Activated T-cell treated with anti-CD3 and anti-CD28 coated beads, Interleukin-2, amount 50 U/mL, for 24 hours (primary cell): ENCODE results near the gene ALDH1L1.

ENCODE experiments used
- DNase-seq: peaks from one replicate; pipeline ENCODE4 v3.0.0-alpha.2; 2020
- H3K27ac Mint-ChIP-seq: 2 replicates; pipeline ENCODE4 v1.8.0; 2020; ENCODE audit warnings: mild to moderate bottlenecking, mixed read lengths
- H3K27me3 Mint-ChIP-seq: 2 replicates; pipeline ENCODE4 v1.8.0; 2020; ENCODE audit warnings: mixed read lengths
- H3K36me3 Mint-ChIP-seq: 2 replicates; pipeline ENCODE4 v1.8.0; 2020; ENCODE audit warnings: low read depth, mixed read lengths
- H3K4me1 Mint-ChIP-seq: 2 replicates; pipeline ENCODE4 v1.8.0; 2020; ENCODE audit warnings: low read depth, mixed read lengths
- H3K4me3 Mint-ChIP-seq: 2 replicates; pipeline ENCODE4 v1.8.0; 2020; ENCODE audit warnings: mild to moderate bottlenecking, moderate library complexity, mixed read lengths
- H3K9me3 Mint-ChIP-seq: 2 replicates; pipeline ENCODE4 v1.8.0; 2020; ENCODE audit warnings: mixed read lengths

Gene ALDH1L1

DNA sequence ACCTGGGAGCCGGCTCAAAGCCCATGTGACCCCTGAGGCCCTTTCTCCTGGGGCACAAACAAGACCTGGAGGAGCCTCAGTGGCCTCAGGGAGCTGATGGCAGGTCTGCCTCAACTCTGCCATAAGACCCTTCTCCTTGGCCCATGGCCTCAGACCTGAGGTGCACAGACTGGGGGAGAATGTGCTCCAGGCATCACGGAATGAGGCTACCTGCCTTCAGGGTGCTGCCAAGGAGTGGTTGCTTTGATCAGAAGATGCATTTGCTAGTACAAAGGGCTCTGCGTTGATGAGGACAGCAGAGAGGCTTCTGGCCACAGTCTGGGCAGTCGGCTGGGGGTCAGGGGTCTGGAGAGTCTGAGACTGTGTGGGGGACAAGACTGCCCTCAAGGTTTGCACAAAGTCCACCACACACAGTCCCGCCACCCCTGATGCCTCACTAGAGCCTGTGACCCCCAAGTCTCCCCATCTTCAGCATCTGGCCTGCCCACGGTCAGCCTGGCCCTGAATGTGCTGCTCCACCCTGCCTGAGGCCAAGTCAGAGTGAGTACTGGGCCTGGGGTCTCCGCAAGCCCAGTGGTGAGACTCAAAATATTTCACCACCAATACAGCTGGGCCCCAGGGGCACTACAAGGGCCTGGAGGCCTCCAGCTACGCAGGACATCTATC, 26.6 kb downstream of the ALDH1L1 start:
- Mint-ChIP-seq H3K4me1 (no peaks in the 10 kb centered on the region), H3K36me3 (no peaks in the 10 kb centered on the region), H3K27ac (no peak overlapping the region), H3K4me3 (no peak overlapping the region), H3K9me3 (no peaks in the 10 kb centered on the region), H3K27me3 (no peaks in the 10 kb centered on the region)
- no peak for DNase-seq

- Mint-ChIP-seq H3K4me3 (no peak overlapping the region), H3K27me3 (no peaks in the 10 kb centered on the region)
- no peak for DNase-seq
Measured at GRCh38 chr3:126152901-126153694, 27.3 kb downstream of the ALDH1L1 start.

DNA sequence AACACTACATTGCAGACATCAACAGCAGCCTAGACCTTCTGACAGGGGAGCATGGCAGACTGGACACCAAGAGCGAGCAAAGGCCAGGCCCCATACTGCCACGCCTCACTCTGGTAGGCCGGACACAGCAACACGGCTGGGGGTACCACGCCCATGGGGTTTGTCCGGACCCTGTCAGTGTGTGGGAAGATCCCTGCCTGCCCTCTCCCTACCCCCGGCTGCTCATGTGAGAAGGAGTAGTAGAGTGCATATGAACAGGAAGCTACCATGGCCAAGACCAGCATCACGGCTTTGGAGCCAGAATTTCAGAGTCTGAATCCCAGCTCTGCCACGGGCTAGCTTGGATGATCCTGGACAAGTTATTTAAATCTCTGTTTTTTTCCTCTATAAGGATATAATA, 27.9 kb downstream of the ALDH1L1 start:
- H3K36me3 Mint-ChIP-seq = no peaks in the 10 kb centered on the region

More at GRCh38 chr3:126152901-126153694, 27.3 kb downstream of the ALDH1L1 start:
- Mint-ChIP-seq H3K4me1 (no peaks in the 10 kb centered on the region), H3K27ac (no peak overlapping the region), H3K36me3 (no peaks in the 10 kb centered on the region), H3K9me3 (no peaks in the 10 kb centered on the region)

DNA sequence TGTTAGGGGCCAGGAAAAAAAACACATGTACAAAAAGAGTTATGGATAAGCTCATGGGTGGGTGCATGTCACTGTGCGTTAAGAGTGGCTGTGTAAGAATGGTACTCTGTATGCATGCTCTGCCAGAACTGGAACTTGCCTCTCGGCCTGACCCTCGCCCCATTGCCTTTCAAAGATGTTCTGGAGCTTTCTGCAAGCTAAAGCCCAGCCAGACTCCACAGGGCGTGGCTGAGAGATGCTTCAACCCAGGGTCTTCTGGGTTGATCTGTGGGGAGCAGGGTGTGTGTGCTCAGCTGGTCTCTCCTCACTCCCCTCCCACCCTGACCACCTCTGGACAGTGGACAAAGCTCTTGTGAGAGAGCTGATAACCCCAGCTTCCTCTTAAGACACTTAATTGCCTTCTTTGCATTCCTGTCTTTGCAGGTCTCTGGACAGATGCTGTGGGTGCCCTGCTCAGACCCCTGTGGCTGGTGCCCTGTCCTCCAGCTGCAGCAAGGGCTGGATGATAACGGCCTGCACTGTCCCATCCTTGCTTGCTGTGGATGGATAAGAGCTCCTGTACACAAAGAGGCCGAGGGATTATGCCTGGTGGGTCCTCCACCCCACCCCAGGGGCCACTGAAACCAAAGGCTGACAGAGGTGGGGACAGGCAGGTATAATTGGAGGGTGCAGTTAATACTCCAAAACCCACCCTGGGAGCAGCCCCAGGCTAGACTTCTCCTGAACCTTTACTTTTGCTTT, 28.7 kb downstream of the ALDH1L1 start:
- H3K36me3 Mint-ChIP-seq = no peaks in the 10 kb centered on the region
- H3K4me1 Mint-ChIP-seq = no peaks in the 10 kb centered on the region
- no peaks in the 10 kb centered on the region for H3K9me3 Mint-ChIP-seq
- no peak overlapping the region for H3K27ac Mint-ChIP-seq
- DNase-seq = no peak
- no peaks in the 10 kb centered on the region for H3K27me3 Mint-ChIP-seq
- H3K4me3 Mint-ChIP-seq = no peak overlapping the region

More for the DNA sequence above, 27.9 kb downstream of the ALDH1L1 start:
- Mint-ChIP-seq H3K4me3 (no peak overlapping the region), H3K4me1 (no peaks in the 10 kb centered on the region), H3K27ac (no peak overlapping the region), H3K9me3 (no peaks in the 10 kb centered on the region), H3K27me3 (no peaks in the 10 kb centered on the region)
- DNase-seq = no peak

GRCh38 chr3:126149960-126150515, 30.3 kb downstream of the ALDH1L1 start:
- Mint-ChIP-seq H3K36me3 (no peaks in the 10 kb centered on the region), H3K27me3 (no peaks in the 10 kb centered on the region), H3K4me3 (no peak overlapping the region), H3K9me3 (no peaks in the 10 kb centered on the region), H3K27ac (no peak overlapping the region), H3K4me1 (no peaks in the 10 kb centered on the region)
- peak; percentile 15 for DNase-seq

DNA sequence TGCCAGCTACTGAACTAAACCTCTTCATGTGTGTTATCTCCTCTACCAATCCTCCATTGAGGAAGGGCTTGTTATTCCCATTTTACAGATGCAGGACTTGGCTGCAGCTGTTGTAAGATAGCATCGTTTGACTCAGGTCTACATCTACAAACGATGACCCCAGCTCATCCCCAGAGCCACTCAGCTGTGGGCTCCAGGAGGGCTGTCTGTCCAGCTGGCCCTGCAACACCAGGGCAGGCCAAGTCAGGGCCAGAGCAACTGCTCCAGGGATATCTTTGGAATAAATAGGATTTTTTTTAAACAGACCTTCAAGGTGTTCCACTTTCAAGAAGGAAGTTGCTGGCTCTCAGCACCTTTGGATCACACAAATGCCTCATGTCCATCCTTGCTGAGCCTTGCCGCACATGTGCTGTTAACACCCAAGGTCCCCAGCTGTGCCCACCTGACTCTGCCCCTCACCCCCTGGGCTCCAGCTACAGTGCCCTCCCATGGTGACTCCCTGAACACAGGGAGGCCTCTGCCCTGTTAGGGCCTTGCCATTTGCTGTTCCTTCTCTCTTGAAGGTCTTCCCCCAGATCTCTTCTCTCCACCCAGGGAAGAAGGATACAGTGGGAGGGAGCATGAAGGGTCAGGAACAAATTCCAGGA, 31.0 kb downstream of the ALDH1L1 start:
- Mint-ChIP-seq H3K9me3 (no peaks in the 10 kb centered on the region), H3K27me3 (no peaks in the 10 kb centered on the region), H3K36me3 (no peaks in the 10 kb centered on the region), H3K4me1 (no peaks in the 10 kb centered on the region), H3K27ac (no peak overlapping the region), H3K4me3 (no peak overlapping the region)
- DNase-seq = no peak

DNA sequence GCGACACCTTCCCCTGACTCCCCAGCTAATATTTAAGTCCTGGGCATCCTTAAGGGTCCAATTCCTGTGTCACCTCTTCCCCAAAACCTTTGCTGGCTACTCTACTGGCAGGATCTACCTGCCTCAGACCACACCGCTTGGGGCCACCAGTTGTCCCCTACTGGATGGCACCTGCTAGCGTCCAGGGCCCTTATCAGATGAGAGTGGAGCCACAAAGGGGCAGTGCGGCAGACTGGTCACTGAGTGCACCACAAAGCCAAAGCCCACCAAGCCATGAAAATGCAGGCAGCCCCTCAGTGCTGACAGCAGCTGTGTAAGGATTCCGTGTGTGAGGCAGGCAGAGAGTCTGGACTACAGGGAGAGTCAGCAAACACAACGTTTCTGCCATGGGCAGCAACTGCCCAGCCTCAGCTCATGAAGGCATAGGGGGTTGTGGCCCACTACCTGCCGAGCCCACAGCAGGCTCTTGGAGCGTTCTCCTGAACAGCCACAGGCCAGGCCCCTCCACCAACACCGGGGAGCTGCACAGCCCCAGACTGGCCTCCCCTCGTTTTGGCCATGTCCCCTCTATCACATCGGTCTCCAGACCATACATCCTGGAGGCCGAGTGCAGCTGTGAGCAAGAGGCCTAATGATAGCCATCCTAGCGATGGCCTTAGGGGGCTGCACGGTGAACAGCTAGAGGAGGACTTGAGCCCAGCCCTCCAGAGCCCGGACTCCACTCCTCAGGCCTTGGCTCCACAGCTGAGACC, 32.3 kb downstream of the ALDH1L1 start:
- H3K4me3 Mint-ChIP-seq = no peak overlapping the region
- DNase-seq = peak; percentile 15
- H3K9me3 Mint-ChIP-seq = no peaks in the 10 kb centered on the region
- no peaks in the 10 kb centered on the region for H3K36me3 Mint-ChIP-seq
- no peak overlapping the region for H3K27ac Mint-ChIP-seq
- peaks cover 4% of the 10 kb centered on the region for H3K27me3 Mint-ChIP-seq
- H3K4me1 Mint-ChIP-seq = no peaks in the 10 kb centered on the region

- H3K27me3 Mint-ChIP-seq = peaks cover 4% of the 10 kb centered on the region
- H3K9me3 Mint-ChIP-seq = no peaks in the 10 kb centered on the region
- no peak overlapping the region for H3K4me3 Mint-ChIP-seq
- H3K36me3 Mint-ChIP-seq = no peaks in the 10 kb centered on the region
- H3K4me1 Mint-ChIP-seq = no peaks in the 10 kb centered on the region
- peak; percentile 13 for DNase-seq
- no peak overlapping the region for H3K27ac Mint-ChIP-seq
Measured at GRCh38 chr3:126147147-126147931, 33.0 kb downstream of the ALDH1L1 start.

DNA sequence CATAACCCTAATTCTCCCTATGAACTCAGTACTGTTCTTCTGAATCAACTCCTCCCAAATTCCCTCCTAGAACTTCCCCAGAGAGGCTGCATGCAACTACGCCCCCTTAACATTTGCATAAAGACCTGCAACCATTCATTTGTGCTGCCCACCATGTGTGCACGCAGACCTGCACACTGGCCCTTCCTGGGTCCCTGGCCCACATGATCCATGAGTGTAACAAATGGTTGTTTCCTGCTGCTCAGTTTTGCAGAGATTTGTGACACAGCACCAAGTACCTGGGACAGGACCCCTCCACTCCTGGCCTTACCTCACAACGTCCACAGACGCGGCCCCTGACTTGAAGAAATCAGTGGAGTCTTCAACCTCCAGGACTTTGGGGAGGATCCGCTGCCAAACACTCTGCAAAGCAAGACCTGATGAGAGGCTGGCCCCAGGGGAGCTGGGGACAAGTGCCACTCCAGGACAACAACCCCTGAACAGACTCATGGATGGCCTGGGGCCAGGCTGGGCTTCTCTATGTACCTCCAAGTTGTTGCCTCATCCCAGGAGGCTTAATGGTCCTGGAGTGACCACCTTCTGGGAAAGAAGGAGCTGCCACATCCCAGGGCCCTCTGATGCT, 33.8 kb downstream of the ALDH1L1 start:
- peaks cover 6% of the 10 kb centered on the region for H3K27me3 Mint-ChIP-seq
- H3K4me1 Mint-ChIP-seq = no peaks in the 10 kb centered on the region
- DNase-seq = peak; percentile 17
- H3K36me3 Mint-ChIP-seq = no peaks in the 10 kb centered on the region
- H3K27ac Mint-ChIP-seq = no peak overlapping the region
- no peak overlapping the region for H3K4me3 Mint-ChIP-seq
- no peaks in the 10 kb centered on the region for H3K9me3 Mint-ChIP-seq

DNA sequence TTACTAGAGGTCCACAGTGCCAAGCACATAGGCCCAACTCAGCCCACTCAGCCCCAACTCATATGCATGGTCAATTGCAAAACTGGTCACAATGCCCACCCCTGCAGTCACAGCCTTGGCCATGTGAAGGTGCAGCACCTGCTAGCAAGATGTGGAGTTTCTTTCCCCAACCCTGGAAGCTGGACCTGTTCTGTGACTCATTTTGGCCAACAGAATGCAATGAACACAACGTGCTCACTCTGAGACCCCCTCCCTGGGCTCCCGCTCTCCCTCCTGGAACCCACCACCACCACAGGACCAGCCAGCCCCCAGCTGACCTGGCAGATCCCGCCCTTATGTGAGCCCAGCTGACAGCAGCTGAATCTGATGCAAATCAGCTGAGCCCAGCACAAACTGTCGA, 34.4 kb downstream of the ALDH1L1 start:
- peaks cover 7% of the 10 kb centered on the region for H3K27me3 Mint-ChIP-seq

DNA sequence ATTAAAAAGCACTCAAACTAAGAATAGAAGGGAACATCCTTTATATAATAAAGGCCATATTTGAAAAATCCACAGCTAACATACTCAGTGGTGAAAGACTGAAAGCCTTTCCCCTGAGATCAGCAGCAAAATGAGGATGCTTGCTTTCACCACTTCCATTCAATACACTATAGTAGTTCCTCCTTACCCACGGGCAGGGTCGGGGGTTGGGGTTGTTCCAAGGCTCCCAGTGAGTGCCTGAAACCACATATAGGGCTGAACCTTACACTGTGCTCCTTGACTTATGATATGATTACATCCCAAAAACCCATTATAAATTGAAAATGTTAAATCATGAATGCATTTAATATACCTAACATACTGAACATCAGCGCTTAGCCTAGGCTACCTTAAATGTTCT, 37.7 kb downstream of the ALDH1L1 start:
- no peaks in the 10 kb centered on the region for H3K9me3 Mint-ChIP-seq

More for the DNA sequence above, 34.4 kb downstream of the ALDH1L1 start:
- no peaks in the 10 kb centered on the region for H3K36me3 Mint-ChIP-seq
- no peaks in the 10 kb centered on the region for H3K9me3 Mint-ChIP-seq
- H3K27ac Mint-ChIP-seq = no peak overlapping the region
- H3K4me1 Mint-ChIP-seq = no peaks in the 10 kb centered on the region
- H3K4me3 Mint-ChIP-seq = no peak overlapping the region
- no peak for DNase-seq

GRCh38 chr3:126137490-126138130, 42.8 kb downstream of the ALDH1L1 start:
- Mint-ChIP-seq H3K27ac (no peak overlapping the region), H3K27me3 (peaks cover 53% of the 10 kb centered on the region), H3K4me3 (no peak overlapping the region), H3K4me1 (no peaks in the 10 kb centered on the region), H3K36me3 (no peaks in the 10 kb centered on the region), H3K9me3 (no peaks in the 10 kb centered on the region)
- peak; percentile 14 for DNase-seq

More for the DNA sequence above, 37.7 kb downstream of the ALDH1L1 start:
- DNase-seq = no peak
- H3K27me3 Mint-ChIP-seq = peaks cover 29% of the 10 kb centered on the region
- no peaks in the 10 kb centered on the region for H3K4me1 Mint-ChIP-seq
- no peak overlapping the region for H3K4me3 Mint-ChIP-seq
- no peaks in the 10 kb centered on the region for H3K36me3 Mint-ChIP-seq
- H3K27ac Mint-ChIP-seq = no peak overlapping the region
